K562 (cell line): Measurements from ENCODE around the gene C3. TPM values are rescaled to one million over a fixed set of nuclear protein-coding genes. Genes with fewer than 3 reads are reported as not detected.

Experiments used
- ASH1L ChIP-seq: fragments of 450-650 bp; IDR thresholded peaks from 2 replicates; pipeline ENCODE4 v1.6.1; 2018; ENCODE audit warnings: borderline replicate concordance, mild to moderate bottlenecking, low read depth; ENCODE audit not compliant: partially characterized antibody
- BRCA1 ChIP-seq, 2 experiments: fragments of 450-650 bp in 1 of 2; sonication (generic) in 1 of 2; formaldehyde crosslinking in 1 of 2; IDR thresholded peaks; 2 replicates each; pipeline versions ENCODE4 v1.5.0 to v1.6.1; 2017 to 2020; ENCODE audit warnings: mild to moderate bottlenecking in 1 of 2, missing genetic modification reagents in 1 of 2
- C11orf30 ChIP-seq: fragments of 450-650 bp; IDR thresholded peaks from 2 replicates; pipeline ENCODE4 v1.6.1; 2016; ENCODE audit warnings: low read depth, mild to moderate bottlenecking
- EHMT2 ChIP-seq: fragments of 450-650 bp; IDR thresholded peaks from 2 replicates; pipeline ENCODE4 v1.6.1; 2018; ENCODE audit warnings: antibody characterized with exemption
- FOXP1 ChIP-seq: sonication (generic); formaldehyde crosslinking; IDR thresholded peaks from 2 replicates; pipeline ENCODE4 v1.8.0; 2022; ENCODE audit warnings: mild to moderate bottlenecking, missing genetic modification reagents
- JUN ChIP-seq, 2 experiments: sonication (generic) in 1 of 2; formaldehyde crosslinking in 1 of 2; IDR thresholded peaks; 2 replicates each; pipeline versions ENCODE4 v1.6.1 to v1.8.0; 2012 to 2022; ENCODE audit warnings: borderline replicate concordance in 2 of 2, mild to moderate bottlenecking in 2 of 2, improper control_type of control experiment in 1 of 2, low read depth in 1 of 2, low read length in 1 of 2, missing genetic modification reagents in 1 of 2
- LCOR ChIP-seq: sonication (generic); formaldehyde crosslinking; IDR thresholded peaks from 2 replicates; pipeline ENCODE4 v1.8.0; 2022; ENCODE audit warnings: mild to moderate bottlenecking, missing genetic modification reagents
- MCM7 ChIP-seq, 2 experiments: fragments of 450-650 bp; IDR thresholded peaks; 2 replicates each; pipeline ENCODE4 v1.6.1; 2016 to 2018
- NR0B1 ChIP-seq: fragments of 450-650 bp; IDR thresholded peaks from one replicate; pipeline ENCODE4 v1.6.1; 2018; ENCODE audit warnings: mild to moderate bottlenecking, moderate library complexity; ENCODE audit not compliant: partially characterized antibody
- STAG1 ChIP-seq: sonication (generic); formaldehyde crosslinking; IDR thresholded peaks from 2 replicates; pipeline ENCODE4 v1.5.0; 2020; ENCODE audit warnings: missing genetic modification reagents, borderline replicate concordance
- TBP ChIP-seq: optimal IDR thresholded peaks from 2 replicates; pipeline ENCODE3; 2011; ENCODE audit warnings: low read depth, low read length, improper control_type of control experiment
- TCF15 ChIP-seq: fragments of 250-450 bp; sonication (Bioruptor Pico); IDR thresholded peaks from 2 replicates; pipeline ENCODE4 v1.8.0; 2022; ENCODE audit warnings: moderate library complexity, mild to moderate bottlenecking, inconsistent platforms
- TCF3 ChIP-seq: sonication (generic); formaldehyde crosslinking; IDR thresholded peaks from 2 replicates; pipeline ENCODE4 v1.4.0; 2020; ENCODE audit warnings: mild to moderate bottlenecking, missing genetic modification reagents
- TRIM24 ChIP-seq, 2 experiments: fragments of 450-650 bp; IDR thresholded peaks; 2 replicates each; pipeline ENCODE4 v1.6.1; 2016
- TSC22D4 ChIP-seq: fragments of 450-650 bp; IDR thresholded peaks from 2 replicates; pipeline ENCODE4 v1.6.1; 2016; ENCODE audit warnings: missing genetic modification characterization, missing biosample characterization, control low read depth
- ZNF217 ChIP-seq: sonication (generic); formaldehyde crosslinking; IDR thresholded peaks from 2 replicates; pipeline ENCODE4 v1.8.0; 2022; ENCODE audit warnings: mild to moderate bottlenecking, missing genetic modification reagents
- ZNF263 ChIP-seq: sonication (generic); formaldehyde crosslinking; IDR thresholded peaks from 2 replicates; pipeline ENCODE4 v1.8.0; 2022; ENCODE audit warnings: mild to moderate bottlenecking, missing genetic modification reagents, borderline replicate concordance
- ZNF347 ChIP-seq: fragments of 450-650 bp; formaldehyde crosslinking; IDR thresholded peaks from 2 replicates; pipeline ENCODE4 v1.4.0; 2020; ENCODE audit warnings: low read depth, mild to moderate bottlenecking, moderate library complexity
- polyA plus RNA-seq, 8 experiments: library from polyadenylated mRNA; depleted of rRNA in 4 of 8; stranded (reverse) in 5 of 8; unstranded in 3 of 8; fragments of >200 nt; fragmentation: Nextera tagmentation in 2 of 8; fragmentation: Illumina TruSeq in 1 of 8; extraction: Ambion mirVana in 2 of 8; extraction: Trizol in 1 of 8; gene quantifications; 2 replicates each; pipeline versions ENCODE4 v1.2.1 to v1.2.3, GENCODE V29; 2011 to 2014; ENCODE audit warnings: inconsistent platforms in 1 of 8, missing spikeins in 1 of 8
- total RNA-seq, 7 experiments: library from RNA; depleted of rRNA in 6 of 7; stranded (reverse); fragments of >200 nt in 6 of 7; fragmentation: Illumina TruSeq in 2 of 7; extraction: Trizol in 2 of 7; gene quantifications; 2 replicates each; pipeline versions ENCODE4 v1.2.1 to v1.2.3, GENCODE V29; 2011 to 2021; ENCODE audit warnings: low replicate concordance in 1 of 7
- TF ChIP-seq, protein P1 (sequence below): fragments of 250-450 bp; sonication (Bioruptor Pico); IDR thresholded peaks from 2 replicates; pipeline ENCODE4 v1.4.0; 2020; ENCODE audit warnings: mild to moderate bottlenecking
- TF ChIP-seq, protein P2 (sequence below): sonication (generic); formaldehyde crosslinking; IDR thresholded peaks from 2 replicates; pipeline ENCODE4 v1.9.0; 2022; ENCODE audit warnings: mild to moderate bottlenecking, missing genetic modification reagents
- TF ChIP-seq, protein P3 (sequence below), 2 experiments: fragments of 450-650 bp in 1 of 2; sonication (generic) in 1 of 2; formaldehyde crosslinking; conservative IDR thresholded peaks; 2 replicates each; pipeline versions ENCODE4 v1.4.0 to v1.8.1; 2020 to 2022; ENCODE audit warnings: mild to moderate bottlenecking in 1 of 2, missing genetic modification reagents in 1 of 2

C3 gene
- total and polyA plus RNA-seq, 9 of the 15 experiments (the other 6 are each of a cell fraction or from before 2014, with no cell fraction given), result 0.59 to 10.6 (median 2.2) TPM

DNA sequence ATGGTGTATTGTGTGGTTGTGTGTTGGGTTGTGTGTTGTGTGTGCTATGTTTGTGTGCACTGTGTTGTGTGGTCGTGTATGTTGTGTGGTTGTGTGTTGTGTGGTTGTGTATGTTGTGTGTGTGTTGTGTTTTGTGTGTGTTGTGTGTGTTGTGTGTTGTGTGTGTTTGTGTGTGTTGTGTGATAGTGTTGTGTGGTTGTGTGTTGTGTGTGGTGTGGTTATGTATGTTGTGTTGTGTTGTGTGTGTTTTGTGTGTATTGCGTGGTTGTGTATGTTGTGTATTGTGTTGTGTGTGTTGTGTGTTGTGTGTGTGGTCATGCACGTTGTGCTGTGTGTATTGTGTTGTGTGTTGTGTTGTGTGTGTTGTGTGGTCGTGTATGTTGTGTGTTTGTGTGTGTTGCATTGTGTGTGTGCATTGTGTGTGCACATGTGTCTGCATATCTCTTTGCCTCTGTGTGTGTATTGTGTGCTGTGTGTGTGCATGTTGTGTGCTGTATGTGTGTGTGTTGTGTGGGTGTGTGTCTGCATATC, 2.9 kb downstream of the C3 start (continued):
- TF ChIP-seq ZNF263, result peak; percentile 48; the same call in 1 of the 2 replicates
- TF ChIP-seq STAG1 (CRISPR knock-in tag), result 0 out of 2 replicates have a peak, but pooled peaks have one; percentile 40
- TF ChIP-seq TBP, result no peak
- TF ChIP-seq FOXP1 (CRISPR knock-in tag), result peak; percentile 99
- peak; percentile 86; a peak in 3 of 4 replicates for TF ChIP-seq MCM7 (IDR thresholded peaks at IDR 0.05)
- TF ChIP-seq JUN (IDR thresholded peaks at IDR 0.05; ENCODE audit: borderline replicate concordance, low read depth, low read length), result no peak
- 0 out of 2 replicates have a peak, but pooled peaks have one; percentile 43 for TF ChIP-seq JUN (CRISPR knock-in tag; IDR thresholded peaks at IDR 0.05; ENCODE audit: borderline replicate concordance)
- TF ChIP-seq EHMT2, result peak; percentile 89
- TF ChIP-seq ZNF347 (CRISPR knock-in tag), result no peak
- peak; percentile 99 for TF ChIP-seq TSC22D4 (tag)
- peak; percentile 89; the same call in 1 of the 2 replicates for TF ChIP-seq ZNF217 (CRISPR knock-in tag)
- TF ChIP-seq BRCA1 (IDR thresholded peaks at IDR 0.05), result no peak
- TF ChIP-seq BRCA1 (CRISPR knock-in tag; IDR thresholded peaks at IDR 0.05), result 0 out of 2 replicates have a peak, but pooled peaks have one; percentile 37
- peak; percentile 26; the same call in 1 of the 2 replicates for TF ChIP-seq C11orf30
- TF ChIP-seq LCOR (CRISPR knock-in tag), result no peak
- TF ChIP-seq, protein P1, sequence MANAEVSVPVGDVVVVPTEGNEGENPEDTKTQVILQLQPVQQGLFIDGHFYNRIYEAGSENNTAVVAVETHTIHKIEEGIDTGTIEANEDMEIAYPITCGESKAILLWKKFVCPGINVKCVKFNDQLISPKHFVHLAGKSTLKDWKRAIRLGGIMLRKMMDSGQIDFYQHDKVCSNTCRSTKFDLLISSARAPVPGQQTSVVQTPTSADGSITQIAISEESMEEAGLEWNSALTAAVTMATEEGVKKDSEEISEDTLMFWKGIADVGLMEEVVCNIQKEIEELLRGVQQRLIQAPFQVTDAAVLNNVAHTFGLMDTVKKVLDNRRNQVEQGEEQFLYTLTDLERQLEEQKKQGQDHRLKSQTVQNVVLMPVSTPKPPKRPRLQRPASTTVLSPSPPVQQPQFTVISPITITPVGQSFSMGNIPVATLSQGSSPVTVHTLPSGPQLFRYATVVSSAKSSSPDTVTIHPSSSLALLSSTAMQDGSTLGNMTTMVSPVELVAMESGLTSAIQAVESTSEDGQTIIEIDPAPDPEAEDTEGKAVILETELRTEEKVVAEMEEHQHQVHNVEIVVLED (CRISPR knock-in tag), result no peak
- TF ChIP-seq TCF15, result no peak
- TF ChIP-seq, protein P2, sequence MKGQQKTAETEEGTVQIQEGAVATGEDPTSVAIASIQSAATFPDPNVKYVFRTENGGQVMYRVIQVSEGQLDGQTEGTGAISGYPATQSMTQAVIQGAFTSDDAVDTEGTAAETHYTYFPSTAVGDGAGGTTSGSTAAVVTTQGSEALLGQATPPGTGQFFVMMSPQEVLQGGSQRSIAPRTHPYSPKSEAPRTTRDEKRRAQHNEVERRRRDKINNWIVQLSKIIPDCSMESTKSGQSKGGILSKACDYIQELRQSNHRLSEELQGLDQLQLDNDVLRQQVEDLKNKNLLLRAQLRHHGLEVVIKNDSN (CRISPR knock-in tag), result peak; percentile 65
- TF ChIP-seq TRIM24 (IDR thresholded peaks at IDR 0.05), result peak; percentile 96 to 98
- TF ChIP-seq NR0B1, result no peak
- peak; percentile 67 for TF ChIP-seq ASH1L
- peak; percentile 21; the same call in 1 of the 2 replicates for TF ChIP-seq TCF3 (CRISPR knock-in tag)
- TF ChIP-seq, protein P3, sequence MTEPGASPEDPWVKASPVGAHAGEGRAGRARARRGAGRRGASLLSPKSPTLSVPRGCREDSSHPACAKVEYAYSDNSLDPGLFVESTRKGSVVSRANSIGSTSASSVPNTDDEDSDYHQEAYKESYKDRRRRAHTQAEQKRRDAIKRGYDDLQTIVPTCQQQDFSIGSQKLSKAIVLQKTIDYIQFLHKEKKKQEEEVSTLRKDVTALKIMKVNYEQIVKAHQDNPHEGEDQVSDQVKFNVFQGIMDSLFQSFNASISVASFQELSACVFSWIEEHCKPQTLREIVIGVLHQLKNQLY (CRISPR knock-in tag; conservative IDR thresholded peaks at IDR 0.05), result 0 out of 4 replicates have a peak, but pooled peaks of 1 of the 2 experiments have one; percentile 65
